ENCODE results near the gene CFAP299. TPM values are rescaled to one million over a fixed set of nuclear protein-coding genes. Genes with fewer than 3 reads are reported as not detected.

CFAP299 gene
- total RNA-seq, 6 experiments from 2014 or later = not detected

DNA sequence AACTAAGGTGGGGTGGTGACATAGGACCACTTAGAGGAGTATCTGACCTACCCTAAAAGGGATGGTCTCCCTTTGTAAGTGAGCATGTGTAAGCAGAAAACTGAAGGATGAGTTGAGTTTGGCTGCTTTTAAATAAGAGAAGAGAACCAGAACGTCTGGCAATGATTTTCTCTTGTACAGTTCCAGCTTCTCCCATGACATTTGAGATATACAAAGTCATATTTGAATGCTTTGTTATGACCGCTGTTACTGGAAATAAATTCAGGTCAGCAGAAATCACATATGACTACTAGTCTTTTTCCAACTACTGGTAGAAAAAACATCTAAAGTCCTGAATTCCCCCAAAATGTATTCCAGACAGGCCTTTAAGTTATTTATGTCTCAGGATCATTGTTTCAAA is 381.7 kb downstream of the CFAP299 start:
- no peak overlapping the region for H3K4me3 ChIP-seq
- H3K27me3 ChIP-seq = no peaks in the 10 kb centered on the region
- ATAC-seq (no peak), DNase-seq (no peak)
- H3K36me3 ChIP-seq = no peaks in the 10 kb centered on the region
- TF ChIP-seq POLR2A (IDR thresholded peaks at IDR 0.05) = no peak
- WGBS (ENCODE audit: insufficient coverage, low coverage, low lambda C conversion rate, missing lambda C conversion rate) = 46% methylated on average over 2 of the region's 2 CpGs
- intact Hi-C loops (cut with DNase I) = no loop called here
- H3K27ac ChIP-seq = no peak overlapping the region
- H3K9me3 ChIP-seq = peaks cover 0 to 2% (median 0%) of the 10 kb centered on the region in 4 donors
- no peaks in the 10 kb centered on the region for H3K4me1 ChIP-seq

DNA sequence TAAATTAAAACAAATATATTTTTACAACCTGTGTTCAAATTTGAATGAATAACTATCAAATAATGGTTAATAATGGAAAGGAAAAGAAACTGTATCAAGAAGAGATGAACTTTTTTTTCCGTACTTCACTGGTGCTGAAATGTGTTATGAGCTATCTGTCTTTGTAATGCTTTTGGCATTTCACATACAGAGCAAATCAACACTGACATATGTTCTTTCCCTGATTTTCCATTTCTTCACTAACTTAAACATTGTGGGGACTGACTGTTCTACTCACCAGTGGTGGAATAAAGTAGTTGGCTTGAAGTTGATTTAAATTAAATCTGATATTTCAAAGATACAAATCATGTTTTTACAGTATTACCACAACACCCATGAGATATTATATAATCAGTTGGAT is 390.9 kb downstream of the CFAP299 start:
- Histone ChIP-seq H3K4me1 (no peaks in the 10 kb centered on the region), H3K27me3 (no peaks in the 10 kb centered on the region), H3K36me3 (no peaks in the 10 kb centered on the region), H3K27ac (no peak overlapping the region), H3K4me3 (no peak overlapping the region), H3K9me3 (no peaks in the 10 kb centered on the region)
- ATAC-seq = no peak
- TF ChIP-seq POLR2A (IDR thresholded peaks at IDR 0.05) = no peak
- TF ChIP-seq, protein P1, sequence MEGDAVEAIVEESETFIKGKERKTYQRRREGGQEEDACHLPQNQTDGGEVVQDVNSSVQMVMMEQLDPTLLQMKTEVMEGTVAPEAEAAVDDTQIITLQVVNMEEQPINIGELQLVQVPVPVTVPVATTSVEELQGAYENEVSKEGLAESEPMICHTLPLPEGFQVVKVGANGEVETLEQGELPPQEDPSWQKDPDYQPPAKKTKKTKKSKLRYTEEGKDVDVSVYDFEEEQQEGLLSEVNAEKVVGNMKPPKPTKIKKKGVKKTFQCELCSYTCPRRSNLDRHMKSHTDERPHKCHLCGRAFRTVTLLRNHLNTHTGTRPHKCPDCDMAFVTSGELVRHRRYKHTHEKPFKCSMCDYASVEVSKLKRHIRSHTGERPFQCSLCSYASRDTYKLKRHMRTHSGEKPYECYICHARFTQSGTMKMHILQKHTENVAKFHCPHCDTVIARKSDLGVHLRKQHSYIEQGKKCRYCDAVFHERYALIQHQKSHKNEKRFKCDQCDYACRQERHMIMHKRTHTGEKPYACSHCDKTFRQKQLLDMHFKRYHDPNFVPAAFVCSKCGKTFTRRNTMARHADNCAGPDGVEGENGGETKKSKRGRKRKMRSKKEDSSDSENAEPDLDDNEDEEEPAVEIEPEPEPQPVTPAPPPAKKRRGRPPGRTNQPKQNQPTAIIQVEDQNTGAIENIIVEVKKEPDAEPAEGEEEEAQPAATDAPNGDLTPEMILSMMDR (IDR thresholded peaks at IDR 0.05) = no peak
- DNase-seq = no peak
- intact Hi-C loops (cut with DNase I) = no loop called here
- 52% methylated on average over 1 of the region's 1 CpG for WGBS (ENCODE audit: insufficient coverage, low coverage, low lambda C conversion rate, missing lambda C conversion rate)

DNA sequence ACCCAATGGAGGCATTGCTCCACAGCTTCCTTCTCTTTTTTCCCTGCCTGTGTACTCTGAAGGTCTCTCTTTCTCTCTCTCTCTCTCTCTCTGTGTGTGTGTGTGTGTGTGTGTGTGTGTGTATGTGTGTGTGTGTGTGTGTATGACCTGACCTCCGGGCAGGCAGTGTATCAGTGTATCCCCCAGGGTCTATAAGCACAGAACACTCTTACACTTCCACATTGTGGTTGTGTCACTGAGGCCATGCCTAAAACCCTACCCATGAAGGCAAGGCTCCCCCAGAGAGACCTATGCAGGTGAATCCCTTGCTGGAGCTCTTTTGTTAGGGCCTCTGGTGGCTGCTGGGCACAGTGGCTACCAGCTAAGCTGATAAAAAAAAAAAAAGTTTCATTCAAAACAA is 394.6 kb downstream of the CFAP299 start:
- Histone ChIP-seq H3K27ac (no peak overlapping the region), H3K4me1 (no peaks in the 10 kb centered on the region), H3K4me3 (no peak overlapping the region), H3K36me3 (no peaks in the 10 kb centered on the region), H3K9me3 (no peaks in the 10 kb centered on the region), H3K27me3 (no peaks in the 10 kb centered on the region)
- TF ChIP-seq POLR2A (IDR thresholded peaks at IDR 0.05) = no peak
- TF ChIP-seq, protein P1 (IDR thresholded peaks at IDR 0.05) = no peak
- no peak for ATAC-seq
- DNase-seq = no peak
- intact Hi-C loops (cut with DNase I) = no loop called here
- WGBS (ENCODE audit: insufficient coverage, low coverage, low lambda C conversion rate, missing lambda C conversion rate) = no CpG with 5 or more reads among the region's 1 CpG

DNA sequence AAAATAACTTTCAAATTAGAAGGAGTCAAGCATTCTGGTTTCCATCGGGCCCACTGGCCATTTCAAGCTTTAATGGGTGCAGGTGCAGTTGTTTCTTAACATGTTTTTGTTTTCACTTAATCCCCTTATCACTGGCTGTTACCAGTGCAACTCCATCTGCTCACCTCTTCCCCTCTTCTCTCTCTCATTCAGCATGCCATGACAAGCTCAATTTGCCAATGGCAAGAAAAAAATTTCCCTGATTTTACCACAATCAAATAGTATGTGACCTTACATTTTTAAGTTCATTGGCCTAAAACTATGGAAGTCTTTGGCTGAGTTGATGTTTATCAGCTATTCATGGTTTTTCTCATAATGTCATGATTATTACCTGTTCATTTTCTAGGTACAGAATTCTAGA is 395.9 kb downstream of the CFAP299 start:
- TF ChIP-seq, protein P1 (IDR thresholded peaks at IDR 0.05) = no peak
- TF ChIP-seq POLR2A (IDR thresholded peaks at IDR 0.05) = no peak
- DNase-seq (no peak), ATAC-seq (no peak)
- Histone ChIP-seq H3K27me3 (no peaks in the 10 kb centered on the region), H3K4me1 (no peaks in the 10 kb centered on the region), H3K27ac (no peak overlapping the region), H3K9me3 (no peaks in the 10 kb centered on the region), H3K4me3 (no peak overlapping the region), H3K36me3 (no peaks in the 10 kb centered on the region)
- intact Hi-C loops (cut with DNase I) = no loop called here
- WGBS (ENCODE audit: insufficient coverage, low coverage, low lambda C conversion rate, missing lambda C conversion rate) = 21% methylated on average over 1 of the region's 1 CpG

DNA sequence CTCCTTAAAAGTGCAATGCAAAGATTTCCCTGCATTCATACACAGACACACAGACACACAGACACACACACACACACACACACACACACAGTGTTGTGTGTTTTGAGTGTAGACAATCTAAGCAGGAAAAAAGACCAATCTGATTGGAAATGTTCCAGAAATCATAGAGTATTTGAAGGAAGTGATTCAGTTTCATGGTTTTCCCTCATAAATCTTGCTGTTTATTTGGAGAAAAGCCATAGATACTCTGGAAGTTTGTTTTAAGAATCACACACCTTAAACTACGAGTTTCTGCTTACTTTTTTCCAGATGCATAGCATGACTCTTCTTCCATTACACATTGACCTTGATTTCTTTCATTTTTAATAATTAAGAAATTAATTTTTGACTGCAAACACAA is 396.5 kb downstream of the CFAP299 start:
- ATAC-seq (no peak), DNase-seq (no peak)
- no peaks in the 10 kb centered on the region for H3K9me3 ChIP-seq
- H3K4me1 ChIP-seq = no peaks in the 10 kb centered on the region
- TF ChIP-seq POLR2A (IDR thresholded peaks at IDR 0.05) = no peak
- TF ChIP-seq, protein P1 (IDR thresholded peaks at IDR 0.05) = no peak
- WGBS (ENCODE audit: insufficient coverage, low coverage, low lambda C conversion rate, missing lambda C conversion rate) = 12% methylated on average over 1 of the region's 1 CpG
- H3K36me3 ChIP-seq = no peaks in the 10 kb centered on the region
- no peak overlapping the region for H3K27ac ChIP-seq
- no peak overlapping the region for H3K4me3 ChIP-seq
- H3K27me3 ChIP-seq = no peaks in the 10 kb centered on the region
- intact Hi-C loops (cut with DNase I) = no loop called here

Measured in right lobe of liver (tissue), 6 donors.